GM21423 (cell line): ENCODE measurements around the gene CCDC30.

ENCODE experiments used
- ATAC-seq: cut with Tn5 transposase; IDR thresholded peaks from one replicate; pipeline ENCODE4 v1.9.1; 2021; ENCODE audit warnings: mild to moderate bottlenecking, moderate library complexity; ENCODE audit not compliant: unreplicated experiment

The CCDC30 gene

DNA sequence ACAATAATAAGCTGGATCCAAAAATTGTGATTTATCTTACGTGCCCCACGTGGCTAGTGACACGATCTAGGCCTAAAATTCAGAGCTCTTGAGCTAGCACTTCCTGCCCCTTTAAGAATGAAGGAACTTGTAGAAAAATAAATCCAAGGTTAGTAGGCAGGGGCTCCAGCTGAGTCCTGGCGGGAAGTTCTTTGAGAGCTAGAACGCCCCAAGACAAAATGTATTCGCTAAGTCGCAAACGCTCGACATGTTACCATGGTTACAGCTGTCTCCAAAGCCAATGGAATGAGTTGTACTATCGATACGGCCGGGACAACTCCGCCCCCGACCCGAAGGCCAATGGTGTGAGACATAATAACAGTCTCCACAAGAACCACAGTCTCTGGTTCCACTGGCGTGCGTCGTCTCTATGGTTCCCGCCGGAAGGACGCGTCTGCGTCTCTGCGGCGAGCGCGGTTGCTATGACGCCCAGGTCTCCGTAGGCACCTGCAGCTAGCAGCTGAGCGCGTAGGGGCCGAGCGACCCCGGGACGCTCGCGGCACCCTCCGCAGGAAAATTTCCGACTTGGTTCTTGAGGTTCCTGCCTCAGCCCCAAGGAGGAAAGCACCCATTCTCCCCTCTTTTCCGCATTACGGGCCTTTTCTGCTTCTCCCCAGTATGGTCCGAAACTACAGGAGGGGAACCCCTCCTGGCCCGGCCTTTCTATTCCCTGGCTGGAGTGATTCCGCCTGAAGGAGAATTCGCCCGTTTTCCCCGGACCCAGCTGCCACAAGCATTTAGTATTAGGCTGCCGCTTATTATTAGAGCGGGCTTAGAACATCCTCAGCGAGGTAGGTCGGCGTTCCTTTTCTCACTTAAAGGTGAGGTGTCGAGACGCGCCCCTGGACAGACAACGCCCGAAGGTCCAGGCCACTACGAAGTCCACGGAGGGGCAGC, at the start of gene CCDC30:
CCDC30 (plus strand) TSS at position 459 of the 936 bp plus-strand sequence. CDS start 17,266 bp downstream, outside the sequence.
- ATAC-seq = peak; percentile 99

DNA sequence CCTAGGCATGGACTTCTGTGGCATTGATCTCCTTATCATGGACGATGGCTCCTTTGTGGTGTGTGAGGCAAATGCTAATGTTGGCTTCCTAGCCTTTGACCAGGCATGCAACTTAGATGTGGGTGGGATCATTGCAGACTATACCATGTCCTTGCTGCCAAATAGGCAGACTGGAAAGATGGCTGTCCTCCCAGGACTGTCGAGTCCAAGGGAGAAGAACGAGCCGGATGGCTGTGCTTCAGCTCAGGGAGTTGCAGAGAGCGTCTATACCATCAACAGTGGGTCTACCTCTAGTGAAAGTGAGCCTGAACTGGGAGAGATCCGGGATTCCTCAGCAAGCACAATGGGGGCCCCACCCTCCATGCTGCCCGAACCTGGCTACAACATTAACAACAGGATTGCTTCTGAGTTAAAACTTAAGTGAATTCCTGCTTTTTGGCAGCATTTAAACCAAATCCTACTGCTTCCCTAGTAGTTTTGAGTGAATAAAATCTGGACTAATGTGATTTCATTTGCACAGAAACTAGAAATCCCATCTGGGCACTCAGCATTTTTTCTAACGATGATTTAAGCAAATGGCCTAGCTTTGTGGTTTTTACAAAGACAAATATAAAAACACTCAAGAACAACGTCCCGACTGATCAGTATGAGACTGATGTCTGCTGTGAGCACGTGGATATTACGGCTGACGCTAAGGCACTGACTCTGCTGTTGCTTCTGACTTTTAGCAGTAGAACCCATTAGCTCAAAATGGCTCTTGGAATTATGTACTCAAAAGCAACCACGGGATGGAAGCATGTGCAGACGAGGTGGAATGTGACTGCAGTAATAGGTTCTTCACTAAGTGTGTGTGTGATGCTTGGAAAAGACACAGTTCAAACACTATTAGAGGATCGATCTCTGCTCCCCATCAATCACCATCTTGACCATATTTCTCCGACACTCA, 48.3 kb upstream of the CCDC30 start:
- ATAC-seq = no peak

DNA sequence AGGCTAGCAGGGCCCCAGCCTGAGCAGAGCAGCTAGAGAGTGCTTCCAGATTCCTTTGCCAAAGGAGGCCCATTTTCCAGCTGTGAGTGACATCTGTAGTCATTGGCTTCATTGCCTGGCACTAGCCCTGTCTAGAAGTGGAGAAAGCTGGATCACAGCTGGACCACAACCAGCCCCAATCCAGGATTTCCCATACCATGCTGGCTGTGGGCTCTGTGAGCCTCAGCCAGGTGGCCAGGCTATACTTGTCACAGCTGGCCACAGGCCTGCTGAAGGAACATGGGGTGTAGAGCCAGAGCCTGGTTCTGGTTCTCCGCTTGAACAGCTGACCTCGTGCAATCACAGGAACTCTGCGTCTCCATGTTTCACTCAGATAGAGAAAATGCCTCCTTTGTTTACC, 45.9 kb upstream of the CCDC30 start:
- no peak for ATAC-seq

DNA sequence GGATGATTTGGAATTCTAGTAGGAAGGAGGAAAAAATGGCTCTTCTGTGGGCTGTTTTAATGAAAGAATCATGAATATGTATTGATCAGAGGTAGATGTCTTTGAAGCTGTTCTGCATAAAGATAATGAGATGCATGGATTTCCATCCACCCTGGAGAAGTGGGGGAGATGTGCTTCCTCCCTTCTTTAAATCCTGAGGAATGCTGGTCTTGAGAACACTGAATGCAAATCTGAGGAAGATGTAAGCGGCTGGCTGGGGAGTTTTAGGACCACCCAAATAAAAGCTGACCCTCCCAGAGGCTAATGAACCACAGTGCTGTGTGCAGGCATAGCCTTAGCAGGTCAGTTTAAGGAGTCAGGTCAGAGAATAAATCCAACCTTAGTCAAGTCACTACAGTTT, 44.6 kb upstream of the CCDC30 start:
- ATAC-seq = no peak

DNA sequence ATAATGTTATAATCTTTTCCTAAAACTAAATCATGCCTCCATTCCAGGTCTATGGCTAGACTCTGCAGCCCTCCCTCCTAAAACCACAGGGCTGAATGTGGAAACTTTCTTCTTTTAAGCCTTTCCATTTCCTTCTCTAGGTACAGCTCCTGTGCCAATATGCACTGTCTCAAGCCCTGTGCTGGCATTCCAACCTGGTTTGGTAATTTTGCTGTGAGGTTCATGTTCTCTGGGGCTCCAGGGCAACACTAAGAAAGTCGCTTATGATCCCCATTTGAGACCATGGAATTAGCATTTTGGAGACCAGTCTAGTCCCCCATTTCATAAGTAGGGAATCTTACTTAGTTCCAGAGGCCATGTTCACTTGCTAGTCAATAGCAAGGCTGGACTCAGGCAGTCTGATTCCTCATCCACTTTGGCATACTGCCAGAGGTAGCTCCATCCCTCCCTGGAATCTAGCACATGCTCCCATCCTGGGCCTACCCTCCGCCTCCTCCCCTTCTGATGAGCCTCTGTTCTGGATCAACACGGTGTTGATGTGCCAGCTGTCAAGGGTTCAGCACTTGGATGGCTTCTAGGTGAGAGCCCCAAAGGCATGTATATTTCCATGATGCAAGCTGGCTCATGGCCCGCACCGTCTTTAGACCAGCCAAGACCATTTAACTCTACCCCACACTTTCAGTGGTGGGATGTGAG, 43.8 kb upstream of the CCDC30 start:
- ATAC-seq = no peak

DNA sequence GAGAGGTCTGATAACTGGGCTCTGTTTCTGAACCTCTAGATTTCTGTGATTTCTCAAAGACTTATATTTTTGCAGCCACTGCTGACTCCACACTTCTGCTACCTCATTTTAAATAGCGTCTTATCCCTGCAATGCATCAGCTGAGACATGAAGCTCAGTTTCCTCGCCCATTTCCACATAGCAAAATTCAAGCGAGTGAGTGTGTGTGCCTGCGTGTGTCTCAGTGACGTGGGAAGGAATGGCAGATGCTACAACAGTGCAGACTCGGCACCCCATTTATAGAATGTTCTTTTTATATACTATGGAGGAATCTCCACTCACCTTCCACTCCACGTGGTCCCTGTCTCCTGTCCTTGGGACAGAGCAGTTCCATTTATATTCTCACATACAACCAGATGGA, 43.0 kb upstream of the CCDC30 start:
- ATAC-seq = no peak

DNA sequence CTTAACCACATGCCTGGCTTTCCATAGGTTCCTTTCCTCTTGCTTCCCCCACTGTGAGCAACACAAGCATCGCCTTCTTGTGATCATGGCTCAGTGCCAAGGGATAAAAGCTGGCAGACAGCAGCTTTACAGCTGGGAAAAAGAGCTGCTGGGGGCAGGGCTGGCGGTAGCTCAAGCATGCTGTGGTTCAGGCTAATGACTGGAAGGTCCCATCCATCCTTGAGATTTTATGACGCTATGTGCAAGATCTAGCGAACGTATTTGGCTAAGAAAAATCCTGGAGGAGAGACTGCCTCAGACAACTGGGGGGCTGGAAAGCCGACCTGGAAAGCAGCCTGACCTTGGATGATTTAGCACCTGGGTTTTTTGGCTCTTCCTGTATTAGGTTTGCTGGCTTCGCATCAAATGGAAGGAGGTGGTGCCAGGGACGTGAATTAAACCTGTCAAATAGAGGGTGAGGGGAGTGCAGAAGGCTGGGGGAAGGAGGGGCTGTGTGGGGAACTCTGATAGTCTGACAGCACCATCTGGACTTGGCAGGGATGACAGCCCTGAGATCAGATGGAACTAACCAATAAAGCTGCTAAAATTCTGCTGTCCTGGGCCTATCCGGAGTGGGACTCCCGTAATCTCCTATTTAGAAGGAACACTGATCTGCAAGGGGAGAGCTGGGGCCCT, 42.0 kb upstream of the CCDC30 start:
- no peak for ATAC-seq

DNA sequence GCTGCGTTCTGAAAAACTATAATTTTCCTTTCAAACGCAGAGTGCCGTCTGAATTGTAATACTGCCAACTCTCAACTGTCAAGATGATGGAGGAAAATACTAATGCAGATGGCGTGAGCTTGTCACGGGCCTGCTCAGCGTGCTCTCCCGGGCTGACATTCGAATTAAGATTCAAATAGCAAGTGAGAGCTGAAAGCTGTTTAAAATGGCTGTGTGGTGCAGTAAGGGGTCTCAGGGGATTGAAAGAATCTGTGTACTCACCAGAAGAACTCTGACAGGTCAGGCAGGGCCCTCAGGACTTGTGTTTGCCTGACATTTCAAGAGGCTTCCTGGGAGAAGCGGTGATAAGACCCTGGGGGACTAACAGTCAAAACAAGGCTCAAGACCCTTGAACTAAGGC, 40.3 kb upstream of the CCDC30 start:
- no peak for ATAC-seq

DNA sequence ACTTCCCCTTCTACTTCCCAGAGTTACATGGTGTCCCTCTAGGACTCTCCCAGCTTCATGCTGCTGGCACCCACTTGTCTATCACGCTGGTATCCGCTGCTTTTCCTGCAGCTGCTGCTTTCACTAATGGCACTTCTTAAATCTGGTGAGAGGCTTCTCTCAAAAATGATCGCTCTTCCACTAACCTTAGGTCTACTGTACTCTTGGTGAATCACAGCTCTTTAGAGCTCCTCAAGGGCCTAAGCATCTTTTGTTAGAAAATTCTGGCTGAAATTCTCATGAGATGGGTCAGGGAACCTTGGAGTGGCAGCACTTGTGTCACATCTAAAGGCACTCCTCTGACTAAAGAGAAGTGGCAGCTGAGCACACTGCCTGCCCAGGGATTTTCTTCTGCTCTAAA, 39.4 kb upstream of the CCDC30 start:
- no peak for ATAC-seq

DNA sequence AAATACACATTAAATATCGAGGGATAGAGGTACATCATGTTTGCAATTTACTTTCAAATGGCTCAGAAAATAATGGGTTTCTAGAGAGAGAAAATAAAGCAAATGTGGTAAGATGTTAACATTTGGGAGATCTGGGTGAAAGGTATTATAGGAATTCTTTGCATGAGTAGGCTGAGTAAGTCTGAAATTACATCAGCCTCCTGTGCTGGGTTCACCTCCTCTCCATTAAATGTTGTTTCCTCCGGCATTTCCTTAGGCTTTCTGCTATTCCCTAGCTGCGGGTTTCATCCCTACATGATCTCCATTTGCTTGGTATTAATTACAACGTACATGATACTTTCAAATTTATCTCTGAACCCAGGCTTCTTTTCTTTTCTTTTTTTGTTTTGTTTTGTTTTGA, 38.9 kb upstream of the CCDC30 start:
- ATAC-seq = no peak

DNA sequence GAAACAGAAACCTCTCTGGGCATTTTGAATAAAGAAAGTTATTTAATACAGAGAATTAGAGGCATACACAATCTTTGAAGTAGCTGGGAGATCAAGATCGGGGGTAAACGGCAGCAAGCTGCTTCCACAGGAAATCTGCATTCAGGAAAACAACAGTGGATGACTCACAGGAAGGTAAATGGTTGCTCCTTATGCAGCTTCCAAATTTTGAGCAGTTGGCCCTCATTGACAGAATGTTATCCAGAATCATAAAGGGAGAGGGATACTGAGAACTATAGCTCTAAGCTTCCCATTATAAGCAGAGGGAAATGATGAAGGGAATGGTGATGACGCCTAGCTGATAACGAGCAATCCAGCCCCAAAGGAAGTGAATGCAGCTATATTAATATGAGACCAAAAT, 35.8 kb upstream of the CCDC30 start:
- ATAC-seq = no peak

DNA sequence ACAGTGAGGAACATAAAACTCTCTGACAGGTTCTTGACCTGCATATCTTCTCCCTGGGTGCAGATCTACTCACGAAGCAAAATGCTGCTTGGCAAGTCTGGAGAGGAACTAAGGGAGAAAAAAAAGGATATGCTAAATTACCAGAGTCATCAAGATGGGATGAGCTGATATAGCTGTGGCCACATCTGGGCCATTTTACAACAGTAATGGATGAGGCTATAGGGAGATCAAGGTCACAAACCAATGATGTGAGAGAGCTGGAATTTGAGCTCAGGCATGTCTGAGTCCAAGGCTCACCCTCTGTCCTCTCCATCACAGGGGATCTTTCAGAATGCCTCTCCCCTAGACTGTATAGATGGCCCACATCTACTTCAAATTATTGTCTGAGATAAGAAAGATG, 33.5 kb upstream of the CCDC30 start:
- ATAC-seq = no peak

DNA sequence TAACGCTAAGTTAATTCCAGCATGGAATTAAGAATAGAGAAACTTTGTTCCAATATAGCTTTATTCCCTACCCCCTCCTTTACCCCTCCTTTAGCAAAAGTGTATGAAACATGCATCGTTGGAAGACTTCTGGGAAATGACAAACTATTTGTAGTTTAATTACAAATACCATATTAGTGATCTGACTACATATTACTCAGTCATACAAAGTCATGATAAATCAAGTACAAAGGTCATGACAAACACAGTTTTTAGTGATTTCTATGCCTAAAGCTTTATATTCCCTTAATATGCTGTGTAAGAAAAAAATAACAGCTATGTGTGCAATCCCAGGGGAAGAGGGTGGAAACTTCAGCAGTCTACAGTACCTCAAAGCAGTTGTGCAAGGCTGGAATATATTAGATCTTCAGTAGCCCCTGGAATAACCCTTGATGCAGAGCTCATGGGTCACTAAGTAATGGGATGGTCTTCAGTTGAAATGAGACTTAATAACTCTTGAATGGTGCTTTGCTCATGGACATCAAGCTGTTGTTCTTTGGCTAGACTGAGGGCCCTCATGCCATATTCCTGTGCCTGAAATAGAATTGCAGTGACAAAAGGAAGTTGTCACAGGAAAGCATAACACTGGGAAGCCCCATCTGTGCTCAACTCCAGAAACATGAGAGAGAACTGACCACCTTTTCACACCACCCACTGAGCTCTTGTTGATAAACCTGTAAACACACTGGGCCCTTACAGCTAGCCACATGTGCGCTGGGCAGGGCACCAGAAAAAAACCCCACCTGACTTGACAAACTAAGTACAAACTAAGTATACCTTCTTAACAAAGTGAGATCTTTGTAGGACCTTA, 32.6 kb upstream of the CCDC30 start:
- no peak for ATAC-seq

DNA sequence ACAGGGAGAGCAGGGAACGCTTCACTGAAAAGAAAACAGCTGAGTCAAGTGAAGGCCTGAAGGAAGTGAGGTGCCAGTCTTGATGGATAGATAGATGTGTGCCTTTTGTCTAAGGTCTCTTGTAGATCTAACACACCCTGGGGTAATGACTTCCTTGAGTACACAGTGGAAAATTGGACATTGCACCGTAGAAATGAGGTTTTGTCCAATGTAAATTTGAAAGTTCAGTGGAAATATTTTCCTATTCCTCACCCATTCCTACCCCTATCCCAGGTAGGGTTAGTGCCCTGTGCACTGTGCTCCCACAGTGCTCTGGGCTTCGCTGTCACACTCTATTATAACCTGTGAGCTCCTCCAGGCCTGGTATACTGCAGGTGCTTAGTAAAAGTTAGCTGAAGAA, 31.6 kb upstream of the CCDC30 start:
- no peak for ATAC-seq

DNA sequence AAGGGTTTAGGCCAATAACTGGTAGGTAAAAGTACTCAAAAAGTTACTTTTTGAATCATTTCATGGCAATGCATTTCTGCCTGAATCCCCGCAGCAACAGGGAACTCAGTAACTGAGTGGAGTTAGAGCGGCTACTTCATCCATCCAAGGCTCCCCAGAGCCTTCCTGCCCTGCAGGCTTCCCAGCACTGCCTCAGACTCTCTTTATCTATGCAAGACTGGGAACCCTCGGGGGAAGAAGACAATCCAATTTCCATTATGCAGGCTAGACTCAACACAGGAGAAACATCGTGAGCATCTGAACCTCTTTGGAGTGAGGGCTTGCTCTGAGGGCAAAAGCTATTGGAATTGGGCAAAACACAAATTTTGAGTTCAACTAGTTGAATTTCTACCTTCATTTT, 30.4 kb upstream of the CCDC30 start:
- no peak for ATAC-seq

DNA sequence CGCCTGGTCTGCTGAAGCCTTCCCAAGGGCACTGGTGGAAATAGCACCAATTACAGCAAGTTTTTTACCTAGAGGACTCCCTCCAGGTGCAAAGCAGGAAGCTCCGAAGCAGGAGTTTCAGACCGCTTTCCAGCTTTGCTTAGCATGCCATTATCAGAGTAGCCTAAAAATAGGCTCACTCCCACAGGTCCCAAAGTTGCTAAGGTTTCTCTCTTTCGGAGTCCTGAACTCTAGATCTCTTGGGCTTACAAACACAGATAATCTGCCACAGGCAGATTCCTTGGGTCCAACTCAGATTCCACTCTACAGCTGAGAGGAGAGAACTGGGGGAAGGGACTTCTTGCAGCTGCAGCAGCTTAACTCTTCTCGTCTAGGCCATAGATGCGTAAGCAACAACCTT, 29.7 kb upstream of the CCDC30 start:
- no peak for ATAC-seq

DNA sequence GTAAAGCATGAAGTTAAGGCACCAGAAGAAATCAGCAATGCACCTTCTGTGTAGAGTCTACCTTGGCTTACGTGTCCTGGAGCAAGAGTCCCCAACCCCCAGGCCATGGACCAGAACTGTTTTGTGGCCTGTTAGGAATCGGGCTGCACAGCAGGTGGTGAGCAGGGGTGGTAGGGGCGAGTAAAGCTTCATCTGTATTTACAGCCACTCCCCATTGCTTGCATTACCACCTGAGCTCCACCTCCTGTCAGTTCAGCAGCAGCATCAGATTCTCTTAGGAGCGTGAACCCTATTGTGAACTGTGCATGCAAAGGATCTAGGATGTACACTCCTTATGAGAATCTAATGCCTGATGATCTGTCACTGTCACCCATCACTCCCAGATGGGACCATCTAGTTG, 28.7 kb upstream of the CCDC30 start:
- ATAC-seq = no peak

DNA sequence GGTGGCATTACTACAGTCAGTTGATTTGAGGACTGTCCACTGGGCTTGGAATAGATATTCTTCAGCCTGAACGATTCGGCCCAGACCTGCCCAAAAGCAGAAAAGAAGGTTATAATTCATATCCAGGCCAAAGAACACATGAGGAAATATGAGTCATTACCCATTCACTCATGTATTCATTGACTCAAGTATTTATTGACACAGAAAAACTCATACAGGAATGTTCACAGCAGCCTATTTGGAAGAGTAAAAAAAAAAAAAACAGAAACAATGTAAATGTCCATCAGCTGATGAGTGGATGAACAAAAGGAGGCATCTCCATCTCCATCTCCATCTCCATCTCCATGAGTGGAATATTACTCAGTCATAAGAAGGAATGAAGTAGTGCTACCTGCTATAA, 23.1 kb upstream of the CCDC30 start:
- ATAC-seq = no peak

DNA sequence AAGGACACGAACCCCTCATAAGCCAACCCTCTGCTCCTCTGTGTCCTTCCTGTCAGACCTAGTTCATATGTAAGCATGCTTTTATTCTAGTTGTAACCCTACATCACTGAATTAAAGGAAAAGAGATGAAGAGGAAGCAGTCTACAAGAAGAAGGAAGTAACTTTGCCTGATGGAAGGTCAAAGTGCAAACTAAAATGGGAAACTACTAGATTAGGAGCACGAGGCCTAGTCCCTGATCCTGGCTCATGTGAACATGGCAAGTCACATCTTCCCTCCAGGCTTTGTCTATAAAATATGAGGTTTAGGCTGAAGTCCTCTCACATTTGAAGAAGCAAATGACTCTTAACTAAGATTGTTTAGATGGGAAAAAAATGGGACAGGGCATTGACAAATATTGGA, 20.4 kb upstream of the CCDC30 start:
- no peak for ATAC-seq

DNA sequence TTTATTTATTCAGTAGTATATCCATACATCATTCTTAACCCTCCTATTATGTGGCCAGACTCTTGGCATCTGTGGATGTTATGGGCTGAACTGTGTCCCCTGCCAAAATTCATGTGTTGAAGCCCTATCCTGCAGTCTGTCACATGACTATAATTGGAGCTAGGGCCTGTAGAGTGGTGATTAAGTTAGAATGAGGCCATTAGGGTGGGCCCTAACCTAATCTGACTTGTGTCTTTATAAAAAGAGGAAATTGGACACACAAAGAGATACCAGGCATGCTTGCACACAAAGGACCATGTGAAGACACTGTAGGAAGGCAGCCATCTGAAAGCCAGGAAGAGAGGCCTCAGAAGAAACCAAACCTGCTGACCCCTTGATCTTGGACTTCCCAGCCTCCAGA, 13.8 kb upstream of the CCDC30 start:
- ATAC-seq = no peak
